K562 (cell line): ENCODE measurements around the gene ZDHHC14. TPM values are rescaled to one million over a fixed set of nuclear protein-coding genes. Genes with fewer than 3 reads are reported as not detected.

Source experiments
- EGR1 ChIP-seq: fragments of 450-650 bp; conservative IDR thresholded peaks from 2 replicates; pipeline ENCODE4 v1.6.1; 2017; ENCODE audit warnings: mild to moderate bottlenecking
- HDAC1 ChIP-seq, 2 experiments: fragments of 450-650 bp; IDR thresholded peaks; 2 replicates each; pipeline ENCODE4 v1.6.1; 2016 to 2017; ENCODE audit warnings: inconsistent platforms in 1 of 2, mild to moderate bottlenecking in 1 of 2, moderate library complexity in 1 of 2
- LARP7 ChIP-seq: fragments of 450-650 bp; IDR thresholded peaks from 2 replicates; pipeline ENCODE4 v1.6.1; 2016
- MNT ChIP-seq, 2 experiments: fragments of 450-650 bp; conservative IDR thresholded peaks; 2 replicates each; pipeline ENCODE4 v1.6.1; 2017; ENCODE audit warnings: mild to moderate bottlenecking in 2 of 2, moderate library complexity in 2 of 2
- NR2F6 ChIP-seq: fragments of 450-650 bp; formaldehyde crosslinking; IDR thresholded peaks from 2 replicates; pipeline ENCODE4 v1.4.0; 2020; ENCODE audit warnings: mild to moderate bottlenecking
- PHF8 ChIP-seq: fragments of 200-600 bp; sonication (generic); IDR thresholded peaks from 2 replicates; pipeline ENCODE4 v1.6.1; 2012; ENCODE audit warnings: mixed run types, mild to moderate bottlenecking, inconsistent platforms, low read length, moderate library complexity, borderline replicate concordance
- TOE1 ChIP-seq, 2 experiments: fragments of 450-650 bp in 1 of 2; sonication (generic) in 1 of 2; formaldehyde crosslinking in 1 of 2; IDR thresholded peaks; 2 replicates each; pipeline versions ENCODE4 v1.7.1 to v1.8.0; 2016 to 2022; ENCODE audit warnings: borderline replicate concordance in 2 of 2, mild to moderate bottlenecking in 2 of 2, antibody characterized with exemption in 1 of 2, inconsistent platforms in 1 of 2, low read depth in 1 of 2, missing genetic modification reagents in 1 of 2, moderate library complexity in 1 of 2
- TRIM24 ChIP-seq, 2 experiments: fragments of 450-650 bp; IDR thresholded peaks; 2 replicates each; pipeline ENCODE4 v1.6.1; 2016
- ZBTB26 ChIP-seq: fragments of 450-650 bp; formaldehyde crosslinking; IDR thresholded peaks from 2 replicates; pipeline ENCODE4 v1.4.0; 2022; ENCODE audit warnings: missing genetic modification characterization
- ZBTB5 ChIP-seq: fragments of 450-650 bp; IDR thresholded peaks from 2 replicates; pipeline ENCODE4 v1.6.1; 2017; ENCODE audit warnings: antibody characterized with exemption
- ZNF764 ChIP-seq: fragments of 250-450 bp; sonication (Bioruptor Pico); IDR thresholded peaks from 2 replicates; pipeline ENCODE4 v1.4.0; 2020; ENCODE audit warnings: low read depth, mild to moderate bottlenecking, moderate library complexity
- polyA plus RNA-seq, 8 experiments: library from polyadenylated mRNA; depleted of rRNA in 4 of 8; stranded (reverse) in 5 of 8; unstranded in 3 of 8; fragments of >200 nt; fragmentation: Nextera tagmentation in 2 of 8; fragmentation: Illumina TruSeq in 1 of 8; extraction: Ambion mirVana in 2 of 8; extraction: Trizol in 1 of 8; gene quantifications; 2 replicates each; pipeline versions ENCODE4 v1.2.1 to v1.2.3, GENCODE V29; 2011 to 2014; ENCODE audit warnings: inconsistent platforms in 1 of 8, missing spikeins in 1 of 8
- total RNA-seq, 7 experiments: library from RNA; depleted of rRNA in 6 of 7; stranded (reverse); fragments of >200 nt in 6 of 7; fragmentation: Illumina TruSeq in 2 of 7; extraction: Trizol in 2 of 7; gene quantifications; 2 replicates each; pipeline versions ENCODE4 v1.2.1 to v1.2.3, GENCODE V29; 2011 to 2021; ENCODE audit warnings: low replicate concordance in 1 of 7

Gene ZDHHC14
- total and polyA plus RNA-seq, 9 of the 15 experiments (the other 6 are each of a cell fraction or from before 2014, with no cell fraction given), result 0.92 to 23.1 (median 13.8) TPM

GRCh38 chr6:157630463-157631080 lies 249.6 kb downstream of the ZDHHC14 start (continued):
- no peak for TF ChIP-seq NR2F6 (CRISPR knock-in tag)
- TF ChIP-seq MNT (conservative IDR thresholded peaks at IDR 0.05), result no peak
- TF ChIP-seq ZBTB5, result peak; percentile 31; the same call in 1 of the 2 replicates
- peak; percentile 6 to 42; a peak in 2 of 4 replicates for TF ChIP-seq TRIM24 (IDR thresholded peaks at IDR 0.05)
- TF ChIP-seq ZNF764, result no peak
- peak; percentile 63 for TF ChIP-seq LARP7
- no peak for TF ChIP-seq PHF8
- 0 out of 2 replicates have a peak, but pooled peaks have one; percentile 28 for TF ChIP-seq TOE1 (IDR thresholded peaks at IDR 0.05; ENCODE audit: borderline replicate concordance)
- TF ChIP-seq TOE1 (CRISPR knock-in tag; IDR thresholded peaks at IDR 0.05; ENCODE audit: borderline replicate concordance, low read depth), result no peak
- TF ChIP-seq HDAC1 (IDR thresholded peaks at IDR 0.05), result 0 out of 4 replicates have a peak, but pooled peaks of 1 of the 2 experiments have one; percentile 40
- peak; percentile 79; the same call in 1 of the 2 replicates for TF ChIP-seq ZBTB26 (CRISPR knock-in tag)
- TF ChIP-seq EGR1, result peak; percentile 71
